Fibroblast of skin of right biceps (primary cell): Measurements from ENCODE around the gene ZNF816.
"Not testable (repeated sequence)": the region's sequence is repeated elsewhere in the genome, so short reads cannot be mapped to it uniquely, and the experiment has no call there.

ENCODE experiments used
- DNase-seq: peaks from one replicate; pipeline ENCODE4 v3.0.0-alpha.2; 2013

Gene ZNF816

GRCh38 chr19:52923778-52924593, 38.7 kb downstream of the ZNF816 start:
- DNase-seq, result peak; percentile 5

- peak; percentile 85 for DNase-seq
Measured at GRCh38 chr19:52922841-52923777, 39.6 kb downstream of the ZNF816 start, which contains the start of gene ZNF888. Gene ZNF888, minus strand, starts transcription at chr19:52923428. Its CDS starts 5,555 bp downstream, at chr19:52917873.

GRCh38 chr19:52917531-52917930, 45.1 kb downstream of the ZNF816 start:
- no peak for DNase-seq

GRCh38 chr19:52910648-52911047, 52.0 kb downstream of the ZNF816 start:
- no peak for DNase-seq

- not testable (repeated sequence) for DNase-seq
Measured at GRCh38 chr19:52904052-52904780, 58.5 kb downstream of the ZNF816 start.

GRCh38 chr19:52901842-52902241, 60.8 kb downstream of the ZNF816 start:
- no peak for DNase-seq
